Activated naive CD8-positive, alpha-beta T cell treated with anti-CD3 and anti-CD28 coated beads, Interleukin-2, amount 10 ng/mL, durations not matched to agents 7 days and 5 days (primary cell): ENCODE data around the gene SIDT2. TPM values are rescaled to one million over a fixed set of nuclear protein-coding genes. Genes with fewer than 3 reads are reported as not detected.

Source experiments
- ATAC-seq: fragments of 150-1000 bp; cut with Tn5 transposase; one replicate; pipeline ENCODE4 v1.10.0; 2021; ENCODE audit warnings: low read depth, moderate library complexity
- POLR2A ChIA-PET: fragments of 350-600 bp; sonication (Branson Sonifier 250); formaldehyde crosslinking; loops from one replicate; lab custom pipeline; 2021; ENCODE audit warnings: antibody characterized with exemption; lab: Charles Lee
- DNase-seq: peaks from one replicate; pipeline ENCODE4 v3.0.0; 2021
- H3K27ac Mint-ChIP-seq: one replicate; pipeline ENCODE4 v1.8.0; 2022; ENCODE audit warnings: mild to moderate bottlenecking, mixed read lengths
- H3K27me3 Mint-ChIP-seq: one replicate; pipeline ENCODE4 v1.8.0; 2022; ENCODE audit warnings: mild to moderate bottlenecking, moderate library complexity, mixed read lengths
- H3K36me3 Mint-ChIP-seq: one replicate; pipeline ENCODE4 v1.8.0; 2021; ENCODE audit warnings: mild to moderate bottlenecking, mixed read lengths
- H3K4me1 Mint-ChIP-seq: one replicate; pipeline ENCODE4 v1.8.0; 2021; ENCODE audit warnings: mixed read lengths
- H3K4me3 Mint-ChIP-seq: one replicate; pipeline ENCODE4 v1.8.0; 2022; ENCODE audit warnings: mild to moderate bottlenecking, moderate library complexity, mixed read lengths
- H3K9me3 Mint-ChIP-seq: one replicate; pipeline ENCODE4 v1.8.0; 2021; ENCODE audit warnings: mixed read lengths
- total RNA-seq, 2 experiments: library from RNA; stranded (reverse); gene quantifications; one replicate each; pipeline ENCODE4 v1.2.3, GENCODE V29; 2021

Gene SIDT2
- total RNA-seq, 2 experiments from 2014 or later: 34.9 to 35.0 TPM

GRCh38 chr11:117152066-117152465 is 26.5 kb upstream of the SIDT2 start:
- Mint-ChIP-seq H3K9me3 (no peaks in the 10 kb centered on the region), H3K4me3 (no peak overlapping the region), H3K4me1 (peaks cover 21% of the 10 kb centered on the region), H3K36me3 (peaks cover 27% of the 10 kb centered on the region), H3K27ac (no peak overlapping the region), H3K27me3 (no peaks in the 10 kb centered on the region)
- DNase-seq (no peak), ATAC-seq (no peak)
- POLR2A ChIA-PET: no interaction called here

GRCh38 chr11:117154468-117154867 is 24.1 kb upstream of the SIDT2 start:
- Mint-ChIP-seq H3K9me3 (no peaks in the 10 kb centered on the region), H3K4me1 (peaks cover 12% of the 10 kb centered on the region), H3K36me3 (peaks cover 26% of the 10 kb centered on the region), H3K27ac (no peak overlapping the region), H3K27me3 (no peaks in the 10 kb centered on the region), H3K4me3 (no peak overlapping the region)
- ATAC-seq (no peak), DNase-seq (no peak)
- POLR2A ChIA-PET: no interaction called here

DNA sequence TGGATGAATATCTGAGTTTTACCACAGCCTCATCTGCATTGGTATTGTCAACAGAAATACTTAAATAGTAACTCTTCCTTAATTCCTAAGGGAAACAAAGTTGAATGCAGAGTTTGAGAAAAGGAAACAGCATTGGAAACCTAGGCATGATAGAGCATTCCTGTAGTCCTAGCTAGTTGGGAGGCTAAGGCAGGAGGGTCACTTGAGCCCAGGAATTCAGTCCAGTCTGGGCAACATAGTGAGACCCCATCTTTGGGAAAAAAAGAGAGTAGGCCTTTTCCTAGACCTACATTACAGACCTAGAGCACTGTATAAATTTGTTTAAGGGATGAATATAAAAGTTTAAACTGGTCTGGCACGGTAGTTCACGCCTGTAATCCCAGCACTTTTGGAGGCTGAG is 21.0 kb upstream of the SIDT2 start:
- no peaks in the 10 kb centered on the region for H3K9me3 Mint-ChIP-seq
- H3K4me1 Mint-ChIP-seq: peaks cover 11% of the 10 kb centered on the region
- no peak overlapping the region for H3K4me3 Mint-ChIP-seq
- H3K27me3 Mint-ChIP-seq: no peaks in the 10 kb centered on the region
- H3K27ac Mint-ChIP-seq: no peak overlapping the region
- no peak for DNase-seq
- peaks cover 19% of the 10 kb centered on the region for H3K36me3 Mint-ChIP-seq
- no peak for ATAC-seq
- POLR2A ChIA-PET: interaction anchor here (0.7 to 1.2 kb wide), 2 partner anchors 13 to 23 kb away, joined by 3 to 6 read pairs; no protein-coding TSS in a partner anchor

DNA sequence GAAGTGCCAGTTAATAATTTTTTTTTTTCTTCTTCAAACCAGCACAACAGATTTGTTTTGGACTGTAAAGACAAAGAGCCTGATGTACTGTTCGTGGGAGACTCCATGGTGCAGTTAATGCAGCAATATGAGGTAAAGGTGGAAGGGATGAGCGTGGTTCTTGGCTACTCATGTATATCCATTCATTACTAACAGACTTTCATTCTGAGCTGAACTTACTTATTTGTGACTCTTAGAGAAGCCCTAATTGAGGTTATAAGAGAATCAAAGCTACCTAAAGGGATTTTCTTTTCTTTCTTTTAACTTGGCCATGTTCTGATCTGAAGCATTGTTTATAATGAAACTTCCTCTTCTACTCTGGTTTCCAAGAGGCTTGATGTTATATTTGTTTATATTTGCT is 18.7 kb upstream of the SIDT2 start:
- no peak for DNase-seq
- ATAC-seq: no peak
- Mint-ChIP-seq H3K4me1 (peaks cover 8% of the 10 kb centered on the region), H3K36me3 (peaks cover 16% of the 10 kb centered on the region), H3K27ac (no peak overlapping the region), H3K9me3 (no peaks in the 10 kb centered on the region), H3K27me3 (no peaks in the 10 kb centered on the region), H3K4me3 (no peak overlapping the region)
- POLR2A ChIA-PET: interaction anchor here (1.7 kb wide), 1 partner anchor 16 kb away, joined by 5 read pairs; the partner anchor contains the start of gene PAFAH1B2

DNA sequence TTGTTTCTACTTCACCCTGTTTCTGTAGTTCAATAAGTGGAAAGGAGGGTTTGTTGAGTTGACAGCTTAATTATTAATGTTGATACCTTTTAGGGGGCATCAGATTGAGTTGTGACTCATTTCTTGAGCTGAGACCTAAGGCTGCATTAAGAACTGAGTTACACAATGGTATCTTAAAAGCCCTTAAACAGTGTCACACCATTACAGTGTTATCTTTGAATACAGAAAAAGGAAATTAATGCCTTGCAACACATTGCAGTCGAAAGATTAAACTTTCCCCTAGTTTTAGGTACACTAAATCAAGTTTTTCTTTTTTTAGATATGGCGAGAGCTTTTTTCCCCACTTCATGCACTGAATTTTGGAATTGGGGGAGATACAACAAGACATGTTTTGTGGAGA is 17.7 kb upstream of the SIDT2 start:
- Mint-ChIP-seq H3K4me1 (peaks cover 6% of the 10 kb centered on the region), H3K27ac (no peak overlapping the region), H3K36me3 (peaks cover 22% of the 10 kb centered on the region), H3K4me3 (no peak overlapping the region), H3K9me3 (no peaks in the 10 kb centered on the region), H3K27me3 (no peaks in the 10 kb centered on the region)
- ATAC-seq (no peak), DNase-seq (no peak)
- POLR2A ChIA-PET: interaction anchor here (0.5 to 1.7 kb wide), 2 partner anchors 14 to 17 kb away, joined by 3 to 5 read pairs; partner anchors contain the start of gene PAFAH1B2

DNA sequence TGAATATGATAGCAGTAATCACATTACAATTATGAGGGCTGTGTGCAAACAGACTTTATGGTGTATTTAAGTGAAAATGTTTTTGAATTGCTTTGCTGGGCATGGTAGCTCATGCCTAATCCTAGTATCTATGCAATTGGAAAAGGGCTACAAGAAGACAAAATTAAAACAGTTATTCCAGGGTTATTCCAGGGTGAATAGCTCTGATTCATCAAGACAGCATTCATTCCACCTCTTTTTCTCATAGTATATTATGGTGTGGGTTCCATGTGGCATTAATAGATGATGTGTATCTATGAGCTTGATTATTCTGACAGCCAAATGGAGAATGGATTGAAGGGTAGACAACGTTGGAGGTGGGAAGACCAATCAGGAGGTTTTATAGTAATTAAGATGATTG is 12.1 kb upstream of the SIDT2 start:
- H3K9me3 Mint-ChIP-seq: no peaks in the 10 kb centered on the region
- H3K27ac Mint-ChIP-seq: no peak overlapping the region
- POLR2A ChIA-PET: no interaction called here
- no peak overlapping the region for H3K4me3 Mint-ChIP-seq
- peaks cover 14% of the 10 kb centered on the region for H3K36me3 Mint-ChIP-seq
- DNase-seq (no peak), ATAC-seq (no peak)
- no peaks in the 10 kb centered on the region for H3K27me3 Mint-ChIP-seq
- H3K4me1 Mint-ChIP-seq: peaks cover 2% of the 10 kb centered on the region

GRCh38 chr11:117169736-117170135 is 8.8 kb upstream of the SIDT2 start:
- ATAC-seq (no peak), DNase-seq (no peak)
- Mint-ChIP-seq H3K9me3 (no peaks in the 10 kb centered on the region), H3K36me3 (peaks cover 14% of the 10 kb centered on the region), H3K27ac (no peak overlapping the region), H3K4me3 (no peak overlapping the region), H3K27me3 (no peaks in the 10 kb centered on the region), H3K4me1 (peaks cover 5% of the 10 kb centered on the region)
- POLR2A ChIA-PET: interaction anchor here (0.6 to 0.8 kb wide), 2 partner anchors 10 to 13 kb away, joined by 3 to 5 read pairs; no protein-coding TSS in a partner anchor

- POLR2A ChIA-PET: interaction anchor here (0.6 to 0.8 kb wide), 2 partner anchors 10 to 14 kb away, joined by 3 to 5 read pairs; no protein-coding TSS in a partner anchor
- no peak overlapping the region for H3K27ac Mint-ChIP-seq
- H3K36me3 Mint-ChIP-seq: peaks cover 13% of the 10 kb centered on the region
- no peaks in the 10 kb centered on the region for H3K9me3 Mint-ChIP-seq
- H3K4me1 Mint-ChIP-seq: peaks cover 5% of the 10 kb centered on the region
- H3K27me3 Mint-ChIP-seq: no peaks in the 10 kb centered on the region
- no peak for ATAC-seq
- H3K4me3 Mint-ChIP-seq: no peak overlapping the region
- no peak for DNase-seq
Observed at GRCh38 chr11:117170210-117170609, 8.3 kb upstream of the SIDT2 start.

DNA sequence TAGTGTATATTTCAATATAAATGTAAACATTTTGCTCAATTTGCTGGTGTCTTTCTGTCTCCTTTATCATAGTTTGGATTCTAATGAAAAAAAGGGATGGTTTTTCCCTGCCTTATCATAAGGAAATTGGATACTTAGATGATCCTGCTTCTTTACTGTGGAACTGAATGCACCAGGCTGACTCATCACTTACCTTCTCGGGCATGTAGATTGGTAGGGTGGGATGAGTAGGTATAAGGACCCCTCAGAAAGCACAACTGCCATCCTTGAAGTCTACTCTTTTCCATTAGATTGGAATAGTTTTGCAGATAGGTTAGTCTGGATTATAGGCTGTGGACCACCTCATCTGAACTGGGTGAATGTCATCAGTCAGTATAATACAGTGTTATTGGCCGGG is 7.5 kb upstream of the SIDT2 start:
- Mint-ChIP-seq H3K27me3 (no peaks in the 10 kb centered on the region), H3K9me3 (no peaks in the 10 kb centered on the region), H3K4me3 (no peak overlapping the region), H3K27ac (no peak overlapping the region), H3K36me3 (peaks cover 9% of the 10 kb centered on the region), H3K4me1 (peaks cover 5% of the 10 kb centered on the region)
- POLR2A ChIA-PET: no interaction called here
- no peak for ATAC-seq
- DNase-seq: no peak

- Mint-ChIP-seq H3K4me3 (no peak overlapping the region), H3K9me3 (no peaks in the 10 kb centered on the region), H3K36me3 (peaks cover 9% of the 10 kb centered on the region), H3K27ac (no peak overlapping the region), H3K27me3 (no peaks in the 10 kb centered on the region), H3K4me1 (peaks cover 5% of the 10 kb centered on the region)
- DNase-seq (no peak), ATAC-seq (no peak)
- POLR2A ChIA-PET: interaction anchor here (0.8 kb wide), 1 partner anchor 26 kb away, joined by 3 read pairs; no protein-coding TSS in a partner anchor
Observed at GRCh38 chr11:117171404-117172061, 7.0 kb upstream of the SIDT2 start.

DNA sequence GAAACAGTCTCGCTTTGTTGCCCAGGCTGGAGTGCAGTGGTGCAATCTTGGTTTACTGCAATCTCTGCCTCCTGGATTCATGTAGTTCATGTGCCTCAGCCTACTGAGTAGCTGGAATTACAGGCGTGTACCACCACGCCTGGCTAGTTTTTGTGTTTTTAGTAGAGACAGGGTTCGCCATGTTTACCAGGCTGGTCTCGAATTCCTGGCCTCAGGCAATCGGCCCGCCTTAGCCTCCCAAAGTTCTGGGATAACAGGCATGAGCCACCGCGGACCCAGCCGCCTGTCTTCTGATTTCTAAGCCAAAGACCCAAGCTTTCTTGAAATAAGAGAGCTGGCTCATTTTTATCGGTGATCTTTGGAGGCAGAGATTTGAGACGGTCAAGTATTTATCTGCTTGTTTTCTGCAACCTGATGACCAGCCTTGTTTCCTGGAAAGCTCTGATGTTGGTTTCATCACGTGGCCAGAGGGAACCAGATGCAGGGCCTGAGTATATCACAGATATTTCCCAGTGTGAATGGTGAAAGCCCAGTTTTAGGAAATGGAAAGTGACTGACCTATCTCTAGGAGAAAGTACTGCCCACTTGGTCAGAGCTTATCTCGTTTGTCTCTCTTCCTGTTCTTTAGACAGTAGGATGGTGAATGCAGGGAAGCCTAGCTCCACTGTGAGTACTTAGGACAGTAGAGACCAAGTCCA is 5.7 kb upstream of the SIDT2 start:
- Mint-ChIP-seq H3K36me3 (peaks cover 7% of the 10 kb centered on the region), H3K27ac (no peak overlapping the region), H3K27me3 (no peaks in the 10 kb centered on the region), H3K4me3 (no peak overlapping the region), H3K4me1 (peaks cover 7% of the 10 kb centered on the region), H3K9me3 (no peaks in the 10 kb centered on the region)
- ATAC-seq (no peak), DNase-seq (no peak)
- POLR2A ChIA-PET: interaction anchor here (0.6 kb wide), 1 partner anchor 16 kb away, joined by 3 read pairs; no protein-coding TSS in a partner anchor

- POLR2A ChIA-PET: no interaction called here
- H3K9me3 Mint-ChIP-seq: no peaks in the 10 kb centered on the region
- H3K27ac Mint-ChIP-seq: no peak overlapping the region
Observed at GRCh38 chr11:117175104-117175503, 3.4 kb upstream of the SIDT2 start.

DNA sequence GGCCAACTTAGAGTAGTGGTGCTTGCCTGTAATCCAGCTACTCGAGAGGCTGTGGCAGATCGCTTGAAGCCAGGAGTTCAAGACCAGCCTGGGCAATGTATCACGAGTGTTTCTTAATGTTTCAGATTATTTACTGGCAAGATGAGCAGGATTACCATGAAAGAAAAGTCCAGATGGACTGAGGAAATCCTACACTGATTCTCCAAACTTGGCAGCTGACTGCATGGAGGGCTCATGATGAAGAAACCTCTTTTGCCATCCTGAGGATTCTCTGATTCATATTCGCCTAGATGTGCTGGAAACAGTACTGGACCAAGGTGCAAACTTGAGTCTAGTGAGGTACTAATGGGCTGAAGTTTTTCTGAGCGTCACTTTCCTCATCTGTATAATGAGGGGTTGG is 2.8 kb upstream of the SIDT2 start:
- Mint-ChIP-seq H3K36me3 (peaks cover 4% of the 10 kb centered on the region), H3K27ac (no peak overlapping the region), H3K9me3 (no peaks in the 10 kb centered on the region), H3K27me3 (no peaks in the 10 kb centered on the region), H3K4me3 (no peak overlapping the region), H3K4me1 (peaks cover 19% of the 10 kb centered on the region)
- POLR2A ChIA-PET: interaction anchor here (0.7 kb wide), 1 partner anchor 31 kb away, joined by 3 read pairs; no protein-coding TSS in a partner anchor
- DNase-seq: no peak
- ATAC-seq: no peak

More at GRCh38 chr11:117175104-117175503, 3.4 kb upstream of the SIDT2 start:
- Mint-ChIP-seq H3K4me3 (no peak overlapping the region), H3K4me1 (peaks cover 17% of the 10 kb centered on the region), H3K36me3 (peaks cover 4% of the 10 kb centered on the region), H3K27me3 (no peaks in the 10 kb centered on the region)
- ATAC-seq (no peak), DNase-seq (no peak)
